Gastrocnemius medialis (tissue), 4 donors: Measurements from ENCODE around the gene PIK3CD.

Source experiments
- POLR2A ChIP-seq, 2 donors: fragments of 450-650 bp; IDR thresholded peaks; one replicate each; pipeline ENCODE4 v1.6.1; 2017; ENCODE audit warnings: antibody characterized with exemption in 2 of 2, mild to moderate bottlenecking in 2 of 2, moderate library complexity in 2 of 2
- TF ChIP-seq, protein P1 (sequence below), 5 experiments: fragments of 450-650 bp in 3 of 5; fragments of 200-600 bp in 2 of 5; sonication (generic) in 2 of 5; IDR thresholded peaks in 4 of 5; conservative IDR thresholded peaks in 1 of 5; 1 replicate in 4 of 5; 2 replicates in 1 of 5; pipeline ENCODE4 v1.5.1; 2016 to 2019; ENCODE audit warnings: antibody characterized with exemption in 5 of 5, mild to moderate bottlenecking in 3 of 5, moderate library complexity in 3 of 5

- TF ChIP-seq, protein P1, sequence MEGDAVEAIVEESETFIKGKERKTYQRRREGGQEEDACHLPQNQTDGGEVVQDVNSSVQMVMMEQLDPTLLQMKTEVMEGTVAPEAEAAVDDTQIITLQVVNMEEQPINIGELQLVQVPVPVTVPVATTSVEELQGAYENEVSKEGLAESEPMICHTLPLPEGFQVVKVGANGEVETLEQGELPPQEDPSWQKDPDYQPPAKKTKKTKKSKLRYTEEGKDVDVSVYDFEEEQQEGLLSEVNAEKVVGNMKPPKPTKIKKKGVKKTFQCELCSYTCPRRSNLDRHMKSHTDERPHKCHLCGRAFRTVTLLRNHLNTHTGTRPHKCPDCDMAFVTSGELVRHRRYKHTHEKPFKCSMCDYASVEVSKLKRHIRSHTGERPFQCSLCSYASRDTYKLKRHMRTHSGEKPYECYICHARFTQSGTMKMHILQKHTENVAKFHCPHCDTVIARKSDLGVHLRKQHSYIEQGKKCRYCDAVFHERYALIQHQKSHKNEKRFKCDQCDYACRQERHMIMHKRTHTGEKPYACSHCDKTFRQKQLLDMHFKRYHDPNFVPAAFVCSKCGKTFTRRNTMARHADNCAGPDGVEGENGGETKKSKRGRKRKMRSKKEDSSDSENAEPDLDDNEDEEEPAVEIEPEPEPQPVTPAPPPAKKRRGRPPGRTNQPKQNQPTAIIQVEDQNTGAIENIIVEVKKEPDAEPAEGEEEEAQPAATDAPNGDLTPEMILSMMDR (IDR thresholded peaks at IDR 0.05 in 4 of 5, conservative IDR thresholded peaks at IDR 0.05 in 1 of 5) = no peak
- TF ChIP-seq POLR2A (IDR thresholded peaks at IDR 0.05) = no peak
Measured at GRCh38 chr1:9630331-9631111, 21.0 kb upstream of the PIK3CD start.
